Duodenal mucosa (tissue), 2 donors: ENCODE results near the gene NEURL4.
A peak's percentile ranks its signal among the peaks of the same experiment; 100 is the strongest.

Source experiments
- H3K27ac ChIP-seq: one replicate; pipeline ENCODE4 v1.7.0; 2013; ENCODE audit warnings: low read depth, low read length
- H3K27me3 ChIP-seq, 2 donors: one replicate each; pipeline ENCODE4 v1.7.0; 2013; ENCODE audit warnings: low read length in 2 of 2, control low read depth in 1 of 2; ENCODE audit not compliant: insufficient read depth in 2 of 2, control insufficient read depth in 1 of 2
- H3K36me3 ChIP-seq, 2 donors: one replicate each; pipeline ENCODE4 v1.7.0; 2013; ENCODE audit warnings: low read length in 2 of 2, control low read depth in 1 of 2; ENCODE audit not compliant: insufficient read depth in 2 of 2, control insufficient read depth in 1 of 2
- H3K4me1 ChIP-seq, 2 donors: one replicate each; pipeline ENCODE4 v1.7.0; 2013; ENCODE audit warnings: low read length in 2 of 2, control low read depth in 1 of 2; ENCODE audit not compliant: insufficient read depth in 2 of 2, control insufficient read depth in 1 of 2
- H3K4me3 ChIP-seq, 2 donors: one replicate each; pipeline ENCODE4 v1.7.0; 2013; ENCODE audit warnings: low read length in 2 of 2, low read depth in 1 of 2
- H3K9ac ChIP-seq, 2 donors: one replicate each; pipeline ENCODE4 v1.7.0; 2013; ENCODE audit warnings: low read length in 2 of 2, low read depth in 1 of 2
- H3K9me3 ChIP-seq, 2 donors: one replicate each; pipeline ENCODE4 v1.7.0; 2013; ENCODE audit warnings: low read length in 2 of 2, control low read depth in 1 of 2; ENCODE audit not compliant: control insufficient read depth in 1 of 2

The NEURL4 gene

DNA sequence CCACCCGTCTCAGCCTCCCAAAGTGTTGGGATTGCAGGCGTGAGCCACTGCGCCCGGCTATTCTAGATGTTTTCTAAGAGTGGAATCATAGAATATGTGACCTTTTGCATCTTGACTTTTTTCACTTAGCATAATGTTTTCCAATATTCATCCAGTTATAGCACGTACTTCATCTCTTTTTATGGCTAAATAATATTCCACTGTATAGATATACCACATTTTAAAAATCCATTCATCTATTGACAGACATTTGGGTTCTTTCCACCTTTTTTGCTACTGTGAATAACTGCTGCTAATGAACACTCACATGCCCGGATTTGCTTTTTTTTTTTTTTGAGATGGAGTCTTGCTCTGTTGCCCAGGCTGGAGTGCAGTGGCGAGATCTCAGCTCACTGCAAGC lies 25.0 kb downstream of the NEURL4 start:
- Histone ChIP-seq H3K9me3 (no peaks in the 10 kb centered on the region), H3K4me1 (peaks cover 5 to 8% of the 10 kb centered on the region in 2 donors), H3K9ac (no peak overlapping the region), H3K36me3 (peaks cover 0 to under 1% of the 10 kb centered on the region in 2 donors), H3K27me3 (no peaks in the 10 kb centered on the region), H3K4me3 (no peak overlapping the region), H3K27ac (no peak overlapping the region)

DNA sequence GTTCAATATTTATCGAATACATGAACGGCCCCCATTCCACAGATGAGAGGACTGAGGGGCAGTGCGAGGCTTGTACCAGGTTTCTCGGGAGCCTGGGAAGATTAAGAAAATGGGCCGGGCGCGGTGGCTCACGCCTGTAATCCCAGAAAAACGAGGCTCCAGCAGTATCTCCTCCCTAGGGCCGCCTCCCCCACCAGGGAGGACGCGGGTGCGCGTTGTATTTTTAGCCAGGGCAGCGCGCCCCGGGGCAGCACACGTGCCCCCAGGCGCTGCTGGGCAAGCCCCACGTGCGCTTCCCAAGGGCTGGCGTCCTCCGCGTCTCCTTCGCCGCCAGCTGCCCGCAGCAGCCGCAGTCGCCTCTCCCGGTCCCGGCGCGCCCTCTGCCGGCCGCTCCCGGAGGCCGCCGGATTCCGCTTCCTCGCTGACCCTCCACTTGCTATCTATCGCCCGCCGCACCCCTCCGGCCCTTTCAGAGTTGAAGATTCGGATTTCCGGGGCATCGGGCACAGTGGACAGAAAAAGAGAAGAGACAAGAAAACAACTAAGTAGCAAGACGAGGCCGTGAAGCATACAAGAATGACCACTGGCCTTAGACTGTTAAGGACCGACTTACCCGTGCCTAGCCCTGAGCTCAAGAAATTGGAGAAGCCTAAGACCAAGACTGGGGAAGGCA lies 32.8 kb downstream of the NEURL4 start:
- Histone ChIP-seq H3K9ac (peak overlapping the region; percentile 32 to 63), H3K27ac (no peak overlapping the region), H3K36me3 (no peaks in the 10 kb centered on the region), H3K4me1 (peaks cover 33 to 45% of the 10 kb centered on the region in 2 donors), H3K4me3 (peak overlapping the region; percentile 10 to 16), H3K27me3 (peaks cover 3 to 15% of the 10 kb centered on the region in 2 donors), H3K9me3 (no peaks in the 10 kb centered on the region)

DNA sequence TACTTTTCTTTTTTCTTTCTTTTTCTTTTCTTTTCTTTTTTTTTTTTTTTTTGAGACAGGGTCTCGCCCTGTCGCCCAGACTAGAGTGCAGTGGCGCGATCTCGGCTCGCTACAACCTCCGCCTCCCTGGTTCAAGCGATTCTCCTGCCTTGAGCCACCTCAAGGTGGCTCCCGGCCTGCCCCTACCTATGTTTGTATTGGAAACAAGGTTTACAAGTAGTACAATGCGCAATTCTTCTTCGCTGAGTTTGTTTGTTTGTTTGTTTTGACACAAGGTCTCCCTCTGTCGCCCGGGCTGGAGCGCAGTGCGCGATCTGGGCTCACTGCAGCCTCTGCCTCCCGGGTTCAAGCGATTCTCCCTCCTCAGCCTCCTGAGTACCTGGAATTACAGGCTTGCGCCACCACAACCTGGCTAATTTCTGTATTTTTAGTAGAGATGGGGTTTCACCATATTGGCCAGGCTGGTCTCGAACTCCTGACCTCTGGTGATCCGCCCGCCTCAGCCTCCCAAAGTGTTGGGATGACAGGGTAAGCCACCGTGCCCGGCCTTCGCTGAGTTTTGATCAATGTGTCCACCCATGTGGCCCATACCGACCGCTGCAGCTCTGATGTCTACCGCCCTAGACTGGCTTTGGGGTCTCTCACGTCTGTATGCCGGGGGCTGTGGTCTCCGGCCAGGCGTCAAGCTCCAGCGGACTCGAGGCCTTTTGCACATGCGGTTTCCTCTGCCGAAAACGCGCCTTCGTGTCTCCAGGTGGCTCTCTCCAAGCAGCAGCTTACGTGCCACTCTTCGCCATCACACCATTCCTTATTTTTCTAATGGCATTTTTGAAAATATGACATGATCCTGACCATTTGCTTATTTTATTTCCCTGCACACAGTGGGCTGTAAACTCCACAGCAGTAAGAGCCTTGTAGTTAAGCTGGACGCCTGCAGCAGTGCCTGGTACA lies 33.6 kb downstream of the NEURL4 start:
- H3K4me1 ChIP-seq = peaks cover 33 to 45% of the 10 kb centered on the region in 2 donors
- no peaks in the 10 kb centered on the region for H3K9me3 ChIP-seq
- peaks cover 3 to 16% of the 10 kb centered on the region in 2 donors for H3K27me3 ChIP-seq
- H3K4me3 ChIP-seq = peak overlapping the region; percentile 39 to 53
- H3K36me3 ChIP-seq = no peaks in the 10 kb centered on the region
- peak overlapping the region; percentile 58 for H3K27ac ChIP-seq
- peak overlapping the region; percentile 32 for H3K9ac ChIP-seq

DNA sequence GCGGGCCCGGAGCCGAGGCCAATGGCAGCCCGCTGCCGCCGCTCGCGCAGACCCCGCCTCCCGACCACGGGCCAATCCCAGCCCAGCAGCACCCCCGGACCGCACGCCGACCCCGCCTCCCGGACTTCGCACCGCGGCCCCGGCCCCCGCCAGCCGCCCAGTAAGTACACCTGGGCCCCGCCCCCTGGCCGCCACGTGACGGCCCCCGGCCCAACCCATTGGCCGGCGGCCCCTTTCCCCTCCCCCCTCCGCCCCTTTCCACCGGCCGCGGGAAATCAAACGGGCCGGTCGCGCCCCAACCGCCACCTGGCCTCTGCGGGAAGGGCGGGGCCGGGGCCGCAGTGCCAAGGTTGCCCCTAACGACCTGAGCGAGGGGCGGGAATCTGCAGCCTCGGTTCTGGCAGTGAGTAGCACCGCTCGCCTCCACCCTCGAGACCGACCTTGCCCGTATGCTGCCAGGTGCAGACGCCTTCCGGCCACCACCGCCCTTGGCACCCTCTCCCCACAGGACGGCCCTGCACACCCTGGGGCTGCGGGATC lies 34.5 kb downstream of the NEURL4 start, which contains the start of gene YBX2:
TSS of gene YBX2 (minus strand) at position 26 of the 540 bp plus-strand sequence. CDS start 139 bp downstream, outside the sequence.
- Histone ChIP-seq H3K9me3 (no peaks in the 10 kb centered on the region), H3K4me1 (peaks cover 33 to 45% of the 10 kb centered on the region in 2 donors), H3K4me3 (peak within 1 kb of the TSS; percentile 58 to 59), H3K27ac (peak within 1 kb of the TSS; percentile 62), H3K36me3 (no peaks in the 10 kb centered on the region), H3K9ac (peak within 1 kb of the TSS; percentile 57 to 69), H3K27me3 (peaks cover 3 to 16% of the 10 kb centered on the region in 2 donors)

DNA sequence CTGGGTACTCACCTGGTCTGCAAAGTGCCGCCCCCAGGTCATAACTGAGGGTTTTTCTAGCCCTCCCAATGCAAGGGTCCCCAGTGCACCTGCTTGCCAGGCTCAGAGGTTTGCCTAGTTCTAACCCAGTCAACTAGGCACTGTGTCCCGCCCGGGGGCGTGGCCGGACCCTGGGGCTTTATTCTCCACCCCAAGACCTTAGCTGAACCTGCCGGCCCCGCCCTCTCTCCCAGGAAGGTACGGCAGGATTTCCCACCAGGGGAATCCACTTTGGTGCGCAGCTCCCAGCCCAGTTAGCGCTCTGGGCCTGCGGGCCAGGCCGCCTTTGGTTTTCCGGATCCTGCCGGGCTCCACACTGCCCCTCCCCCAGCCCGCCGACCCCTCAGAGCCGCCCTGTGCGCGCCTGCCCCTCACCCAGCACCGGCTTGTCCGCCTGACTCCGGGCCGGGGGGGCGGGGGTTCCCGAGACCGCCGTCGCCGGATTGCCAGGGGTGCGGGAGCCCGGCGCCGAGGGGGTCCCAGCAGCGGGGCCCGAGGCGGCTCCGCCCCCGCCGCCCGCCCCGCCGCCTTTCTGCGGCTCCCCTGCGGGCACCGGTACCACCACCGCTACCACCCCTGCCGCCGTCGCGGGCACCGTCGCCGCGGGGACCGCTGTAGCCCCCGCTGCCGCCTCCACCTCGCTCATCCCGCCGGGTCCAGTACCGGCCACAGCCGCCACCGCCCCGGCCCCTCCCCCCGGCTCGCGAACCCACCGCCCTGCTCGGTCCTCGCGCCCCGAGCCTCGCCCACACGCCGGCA lies 35.1 kb downstream of the NEURL4 start:
- peak overlapping the region; percentile 62 for H3K27ac ChIP-seq
- peak overlapping the region; percentile 58 to 59 for H3K4me3 ChIP-seq
- peaks cover 3 to 16% of the 10 kb centered on the region in 2 donors for H3K27me3 ChIP-seq
- H3K9me3 ChIP-seq = no peaks in the 10 kb centered on the region
- peak overlapping the region; percentile 57 to 69 for H3K9ac ChIP-seq
- H3K4me1 ChIP-seq = peaks cover 33 to 45% of the 10 kb centered on the region in 2 donors
- no peaks in the 10 kb centered on the region for H3K36me3 ChIP-seq

DNA sequence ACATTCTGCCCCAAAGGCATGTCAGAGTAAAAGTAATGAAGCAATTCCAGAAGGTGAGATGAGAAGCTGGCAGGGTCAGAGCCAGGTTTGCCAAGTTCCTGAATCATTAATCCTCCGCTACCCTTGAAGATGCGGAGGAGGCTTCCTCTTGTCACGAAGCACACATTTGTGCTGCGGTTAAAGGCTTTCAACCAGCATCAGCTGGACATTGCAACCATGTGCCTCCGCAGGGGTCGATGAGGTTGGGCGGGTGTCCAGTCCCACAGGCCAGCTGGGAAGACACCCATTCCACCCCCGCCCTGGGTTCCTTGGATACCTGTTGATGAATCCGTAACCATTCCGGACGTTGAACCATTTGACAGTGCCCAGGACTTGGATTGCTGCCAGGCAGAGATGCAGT lies 36.0 kb downstream of the NEURL4 start:
- Histone ChIP-seq H3K4me1 (peaks cover 33 to 45% of the 10 kb centered on the region in 2 donors), H3K9ac (peak overlapping the region; percentile 57 to 69), H3K4me3 (peak overlapping the region; percentile 58 to 59), H3K27ac (no peak overlapping the region), H3K27me3 (peaks cover 3 to 16% of the 10 kb centered on the region in 2 donors), H3K9me3 (no peaks in the 10 kb centered on the region), H3K36me3 (no peaks in the 10 kb centered on the region)

DNA sequence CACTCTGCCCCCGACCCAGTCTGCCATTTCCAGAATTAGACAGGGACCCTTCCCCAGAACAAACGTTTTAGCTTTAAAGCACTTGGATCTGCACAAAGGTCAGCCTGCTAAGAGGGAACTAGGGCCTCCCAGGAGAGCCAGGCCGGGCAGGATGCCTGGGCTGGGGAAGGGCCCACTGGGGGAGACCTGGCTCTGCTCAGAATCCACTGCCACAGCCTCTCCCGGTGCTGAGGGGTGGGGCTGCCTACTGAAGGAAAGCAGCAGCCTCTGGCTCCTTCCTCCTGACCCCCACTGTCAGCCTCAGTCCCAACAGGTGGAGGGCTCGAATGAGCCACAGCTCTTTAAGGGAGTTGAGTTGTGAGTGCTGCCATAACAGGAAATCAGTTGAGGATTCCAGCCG lies 36.4 kb downstream of the NEURL4 start:
- no peak overlapping the region for H3K27ac ChIP-seq

DNA sequence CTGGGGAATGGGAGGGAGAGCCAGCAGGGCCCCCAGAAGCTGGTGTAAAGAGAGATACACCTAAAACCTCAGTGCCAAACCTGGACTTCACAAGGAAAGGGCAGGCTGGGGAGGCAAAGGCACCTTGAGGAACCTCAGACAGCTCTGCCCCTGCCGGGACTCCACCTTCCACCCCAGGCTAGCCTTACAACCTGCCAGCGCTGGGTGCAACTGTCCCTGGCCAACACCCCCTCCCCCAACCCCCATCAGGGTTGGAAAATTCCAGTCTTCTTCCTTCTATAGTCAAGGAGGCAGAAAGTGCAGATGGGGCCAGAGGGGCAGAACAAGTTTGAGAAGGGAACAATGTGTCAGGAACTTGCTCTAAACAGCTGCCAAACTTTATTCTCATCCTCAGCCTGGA lies 36.9 kb downstream of the NEURL4 start:
- Histone ChIP-seq H3K4me3 (peak overlapping the region in 1 of 2 donors; percentile 58), H3K27me3 (peaks cover 3 to 16% of the 10 kb centered on the region in 2 donors), H3K4me1 (peaks cover 33 to 45% of the 10 kb centered on the region in 2 donors), H3K27ac (no peak overlapping the region), H3K36me3 (no peaks in the 10 kb centered on the region), H3K9me3 (no peaks in the 10 kb centered on the region), H3K9ac (peak overlapping the region in 1 of 2 donors; percentile 69)

More for the DNA sequence above, 36.4 kb downstream of the NEURL4 start:
- H3K4me1 ChIP-seq = peaks cover 33 to 45% of the 10 kb centered on the region in 2 donors
- H3K9ac ChIP-seq = peak overlapping the region in 1 of 2 donors; percentile 69
- no peaks in the 10 kb centered on the region for H3K36me3 ChIP-seq
- no peaks in the 10 kb centered on the region for H3K9me3 ChIP-seq
- H3K27me3 ChIP-seq = peaks cover 3 to 16% of the 10 kb centered on the region in 2 donors
- H3K4me3 ChIP-seq = peak overlapping the region; percentile 58 to 59

DNA sequence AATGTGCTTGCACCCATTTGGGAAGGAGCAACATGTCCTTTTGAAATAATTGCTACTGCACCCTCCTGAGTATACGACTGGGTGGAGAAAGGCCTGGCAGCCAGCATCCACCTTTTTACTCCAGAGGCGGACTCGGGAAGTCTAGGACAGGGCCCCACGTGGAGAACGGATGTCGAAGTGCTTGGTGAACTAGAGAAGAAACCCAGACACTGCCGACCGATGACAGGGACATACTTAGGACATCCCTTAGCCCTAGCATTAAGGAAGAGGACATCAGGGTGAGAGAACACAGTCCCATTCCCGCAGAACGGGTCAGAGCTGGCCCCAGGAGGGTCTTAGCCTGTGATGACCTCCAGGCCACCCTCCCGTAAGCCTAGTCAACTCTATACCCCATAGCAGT lies 38.5 kb downstream of the NEURL4 start:
- Histone ChIP-seq H3K27me3 (peaks cover 1 to 16% of the 10 kb centered on the region in 2 donors), H3K9me3 (no peaks in the 10 kb centered on the region), H3K27ac (no peak overlapping the region), H3K4me1 (peaks cover 23 to 35% of the 10 kb centered on the region in 2 donors), H3K4me3 (no peak overlapping the region), H3K36me3 (no peaks in the 10 kb centered on the region), H3K9ac (no peak overlapping the region)
